Measurements from ENCODE around the gene NOL7.

The NOL7 gene

DNA sequence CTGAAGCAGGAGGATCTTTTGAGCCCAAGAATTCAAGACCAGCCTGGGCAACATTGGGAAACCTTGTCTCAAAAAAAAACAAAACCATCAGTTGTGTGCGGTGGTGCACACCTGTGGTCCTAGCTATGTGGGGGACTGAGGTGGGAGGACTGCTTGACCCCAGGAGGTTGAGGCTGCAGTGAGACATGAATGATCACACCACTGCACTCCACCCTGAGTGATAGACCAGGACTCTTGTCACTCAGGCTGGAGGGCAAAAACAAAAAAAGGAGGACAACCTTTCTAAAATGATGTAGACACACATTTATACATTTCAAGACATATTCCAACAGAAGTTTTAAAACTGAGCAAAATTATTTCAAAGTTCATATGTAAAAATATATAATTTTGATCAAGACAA, 45.1 kb downstream of the NOL7 start:
- no peak for FAIRE-seq

- no peak for FAIRE-seq
Measured at GRCh38 chr6:13660893-13661292, 45.8 kb downstream of the NOL7 start.

DNA sequence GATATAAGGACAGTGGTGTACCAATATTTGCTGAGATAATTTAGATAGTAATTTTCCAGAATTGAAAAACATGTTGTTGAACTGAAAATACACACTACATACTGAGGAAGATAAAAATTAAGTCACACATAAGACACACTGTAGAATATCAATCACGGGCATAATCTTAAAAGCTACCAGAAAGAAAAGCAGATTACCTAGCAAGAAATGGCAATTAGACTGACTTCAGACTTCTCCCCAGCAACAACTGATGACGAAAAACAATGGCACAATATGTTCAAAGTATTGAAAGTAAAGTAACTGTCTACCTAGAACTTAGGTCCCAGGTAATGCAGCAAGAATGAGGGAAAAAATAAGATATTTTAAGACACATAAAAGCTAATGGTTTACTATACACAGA, 46.5 kb downstream of the NOL7 start:
- FAIRE-seq = no peak

GRCh38 chr6:13662651-13663334, 47.7 kb downstream of the NOL7 start:
- FAIRE-seq = no peak

GRCh38 chr6:13663986-13664385, 48.9 kb downstream of the NOL7 start:
- FAIRE-seq = no peak

DNA sequence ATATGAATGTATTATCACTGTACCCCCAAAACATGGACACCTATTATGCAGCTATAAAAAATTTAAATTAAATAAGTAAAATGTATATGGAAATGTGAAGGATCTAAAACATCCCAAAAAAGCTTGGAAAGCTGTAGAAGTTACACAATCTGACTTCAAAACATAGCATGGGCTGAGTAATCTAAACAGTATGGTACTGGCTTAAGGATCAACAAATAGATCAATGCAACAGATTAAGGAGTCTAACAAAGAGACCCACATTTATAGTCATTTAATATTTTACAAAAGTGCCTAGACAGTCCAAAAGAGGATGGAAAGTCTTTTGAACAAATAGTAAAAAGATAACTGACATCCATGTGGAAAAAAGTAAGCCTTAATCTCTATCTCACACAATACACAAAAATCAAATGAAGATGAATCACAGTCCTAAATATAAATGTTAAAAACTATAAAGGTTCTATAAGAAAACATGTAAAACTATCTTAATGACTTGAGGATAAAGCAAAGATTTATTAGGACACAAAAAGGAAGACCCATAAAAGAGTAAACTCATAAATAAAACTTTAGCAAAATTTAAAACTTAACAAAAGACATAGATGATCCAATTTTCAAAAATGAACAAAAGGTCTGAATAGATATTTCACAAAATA, 49.7 kb downstream of the NOL7 start:
- FAIRE-seq = no peak

GRCh38 chr6:13666194-13667105, 51.3 kb downstream of the NOL7 start:
- no peak for FAIRE-seq

GRCh38 chr6:13667655-13668054, 52.5 kb downstream of the NOL7 start:
- FAIRE-seq = no peak

GRCh38 chr6:13668291-13668928, 53.3 kb downstream of the NOL7 start:
- FAIRE-seq = peak; percentile 54

- FAIRE-seq = no peak
Measured at GRCh38 chr6:13669476-13669875, 54.3 kb downstream of the NOL7 start.
